Left ventricle myocardium superior (tissue), 1 donor: ENCODE results near the gene CDHR3. TPM values are rescaled to one million over a fixed set of nuclear protein-coding genes. Genes with fewer than 3 reads are reported as not detected.
A peak's percentile ranks its signal among the peaks of the same experiment; 100 is the strongest.

ENCODE experiments used
- ATAC-seq: fragments of 200-7000 bp; cut with Tn5 transposase; one replicate; pipeline ENCODE4 v1.9.1; 2020; ENCODE audit warnings: mild to moderate bottlenecking, moderate library complexity
- DNase-seq: peaks from one replicate; pipeline ENCODE4 v3.0.0-alpha.2; 2020
- intact Hi-C: fragments of 100-400 bp; cut with micrococcal nuclease; formaldehyde crosslinking; loops from one replicate; pipeline ENCODE4 v1.11.0; 2022
- total RNA-seq: library from RNA; stranded (reverse); fragmentation: NEBNext Ultra II Directional; extraction: Animal tissue kit (Norgen Biotek cat#: 25700); gene quantifications from one replicate; pipeline ENCODE4 v1.2.1, GENCODE V29; 2021
- donor health status: DM: no; HTN: yes; CAD: no; lungs with severe emphysema.

Gene CDHR3
- total RNA-seq, 1 donor from 2014 or later: 0.89 TPM

DNA sequence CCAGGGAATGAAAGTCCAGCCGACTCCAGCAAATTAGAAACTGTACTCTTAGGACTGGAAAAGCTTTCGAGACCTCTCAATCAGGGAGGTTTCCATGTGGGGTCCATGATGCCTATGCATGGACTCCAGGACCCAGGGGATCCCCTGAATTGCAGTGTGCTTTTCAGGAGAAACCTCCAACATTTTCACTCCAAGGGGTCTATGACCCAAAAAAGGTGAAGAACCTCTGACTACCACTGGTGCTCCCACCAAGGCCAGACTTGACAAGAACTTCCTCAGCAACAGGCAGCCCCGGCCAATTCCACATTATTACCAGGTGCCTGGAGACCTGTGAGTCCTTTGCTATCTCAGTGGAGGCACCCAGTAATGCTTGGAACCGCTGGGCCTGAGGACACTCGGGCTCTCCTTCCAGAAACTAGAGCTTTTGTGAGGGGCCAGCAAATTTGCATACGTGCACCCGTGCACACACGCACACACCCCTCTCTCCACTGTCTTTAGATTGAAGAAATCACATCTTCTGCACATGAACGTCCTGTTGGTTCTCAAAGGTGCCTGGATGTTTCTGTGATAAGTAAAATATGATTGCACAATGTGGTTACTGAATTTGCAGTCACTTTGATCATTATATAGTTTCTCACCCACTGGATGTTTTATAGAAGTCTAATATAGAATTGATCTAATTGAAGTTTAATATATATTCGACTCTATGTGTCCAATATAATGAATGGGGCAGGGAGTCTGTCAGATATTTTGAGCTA, 94.3 kb downstream of the CDHR3 start:
- intact Hi-C loops: loop anchor here (2.0 kb wide), 1 partner anchor 97 kb away; no protein-coding TSS in a partner anchor
- ATAC-seq (no peak), DNase-seq (no peak)

GRCh38 chr7:106057962-106058927, 95.2 kb downstream of the CDHR3 start:
- ATAC-seq (peak; percentile 45), DNase-seq (no peak)
- intact Hi-C loops: loop anchor here (2.0 kb wide), 1 partner anchor 97 kb away; no protein-coding TSS in a partner anchor

DNA sequence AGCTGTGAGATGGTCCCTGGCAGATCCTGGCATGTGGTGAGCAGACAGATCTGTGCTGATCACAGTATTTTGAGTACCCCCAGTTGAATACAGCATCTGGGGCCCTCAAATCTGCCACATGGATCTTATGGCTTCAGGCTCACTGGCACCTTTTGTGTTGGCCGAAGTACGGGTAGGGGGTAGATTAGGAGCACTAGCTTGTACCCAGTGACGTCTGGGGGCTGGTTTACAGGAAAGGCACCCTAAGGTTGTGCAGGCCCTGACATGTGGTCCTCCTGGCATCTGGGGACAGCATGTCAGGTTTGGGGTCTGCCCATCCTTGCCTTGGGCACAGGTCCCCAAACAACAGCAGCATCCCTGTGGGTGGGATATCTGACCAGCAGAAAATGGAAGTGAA, 95.9 kb downstream of the CDHR3 start:
- intact Hi-C loops: no loop called here
- DNase-seq: no peak
- ATAC-seq: no peak

GRCh38 chr7:106059556-106059955, 96.5 kb downstream of the CDHR3 start:
- ATAC-seq: no peak
- DNase-seq: no peak
- intact Hi-C loops: no loop called here

DNA sequence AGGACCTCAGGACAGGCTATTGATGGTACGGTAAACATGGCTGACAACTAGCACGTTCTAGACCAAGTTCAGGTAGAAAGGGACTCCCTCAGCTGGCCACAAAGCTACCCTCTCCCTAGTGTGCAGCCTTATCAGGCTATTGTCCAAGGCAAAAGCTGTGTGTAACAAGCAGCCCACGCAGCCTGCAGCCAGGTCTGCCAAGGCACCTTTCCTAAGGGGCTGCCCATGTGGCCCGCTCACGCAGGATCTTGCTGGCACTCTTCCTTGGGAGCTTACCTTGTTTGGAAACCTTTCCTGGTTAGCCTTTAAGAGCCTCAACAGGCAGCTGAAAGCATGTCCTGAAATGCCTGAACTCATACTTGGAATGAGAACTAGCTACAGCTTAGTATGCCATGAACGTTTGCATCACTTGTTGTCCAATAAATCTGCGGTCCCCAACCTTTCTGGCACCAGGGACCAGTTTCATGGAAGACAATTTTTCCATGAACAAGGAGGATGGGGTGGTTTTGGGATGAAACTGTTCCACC, 97.4 kb downstream of the CDHR3 start:
- intact Hi-C loops: no loop called here
- ATAC-seq: no peak
- no peak for DNase-seq

GRCh38 chr7:106061301-106061979, 98.4 kb downstream of the CDHR3 start:
- intact Hi-C loops: no loop called here
- DNase-seq (no peak), ATAC-seq (no peak)

GRCh38 chr7:106062006-106062405, 98.9 kb downstream of the CDHR3 start:
- no peak for DNase-seq
- intact Hi-C loops: no loop called here

DNA sequence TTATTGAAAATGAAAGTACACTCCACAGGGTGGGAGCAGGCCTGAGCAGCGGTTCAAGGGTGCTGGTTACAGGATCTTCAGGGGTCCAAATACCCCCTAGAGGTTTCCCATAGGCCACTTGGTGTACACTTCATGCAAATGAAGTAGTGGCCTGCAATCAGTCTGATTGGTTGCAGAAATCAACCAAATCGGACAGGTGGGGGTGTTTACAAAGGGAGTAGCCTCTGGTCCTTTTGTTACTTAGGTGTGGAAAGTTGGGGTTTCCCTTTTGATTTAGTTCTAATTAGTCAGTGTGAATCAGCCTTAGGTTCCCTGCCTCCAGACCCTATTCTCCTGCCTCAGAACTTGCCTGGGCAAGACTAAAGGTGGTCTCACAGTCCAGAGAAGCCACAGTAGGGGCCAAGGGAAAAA, 99.5 kb downstream of the CDHR3 start:
- ATAC-seq: no peak
- DNase-seq: no peak
- intact Hi-C loops: no loop called here

More at GRCh38 chr7:106062006-106062405, 98.9 kb downstream of the CDHR3 start:
- ATAC-seq: no peak

GRCh38 chr7:106063024-106063423, 100.0 kb downstream of the CDHR3 start:
- DNase-seq (no peak), ATAC-seq (no peak)
- intact Hi-C loops: no loop called here

DNA sequence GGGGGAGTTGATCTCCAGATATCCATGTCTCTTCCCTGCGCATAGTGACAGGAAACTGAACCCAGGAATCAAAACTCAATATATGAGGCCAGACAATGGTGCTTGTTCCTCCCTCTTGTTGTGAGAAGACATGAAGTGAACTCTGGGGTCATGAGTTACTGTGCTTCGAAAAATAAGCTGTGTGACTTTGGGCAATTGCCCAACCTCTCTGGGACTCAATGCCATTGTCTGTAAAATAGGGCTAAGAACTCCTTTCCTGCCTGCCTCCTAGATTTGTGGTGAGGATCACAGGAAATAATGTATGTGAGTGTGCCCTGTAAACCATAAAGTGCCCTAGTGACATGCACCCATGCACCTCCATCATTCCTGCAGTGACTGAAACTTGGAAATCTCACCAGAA, 100.6 kb downstream of the CDHR3 start:
- DNase-seq: no peak
- intact Hi-C loops: no loop called here
- ATAC-seq: no peak

GRCh38 chr7:106064316-106064715, 101.3 kb downstream of the CDHR3 start:
- DNase-seq: no peak
- no peak for ATAC-seq
- intact Hi-C loops: no loop called here

GRCh38 chr7:106064771-106065574, 101.9 kb downstream of the CDHR3 start:
- DNase-seq: peak; percentile 86
- peak; percentile 93 for ATAC-seq
- intact Hi-C loops: no loop called here

GRCh38 chr7:106065575-106066500, 102.8 kb downstream of the CDHR3 start:
- intact Hi-C loops: no loop called here
- no peak for DNase-seq
- ATAC-seq: peak; percentile 14

GRCh38 chr7:106067678-106068077, 104.6 kb downstream of the CDHR3 start:
- intact Hi-C loops: no loop called here
- ATAC-seq: no peak

DNA sequence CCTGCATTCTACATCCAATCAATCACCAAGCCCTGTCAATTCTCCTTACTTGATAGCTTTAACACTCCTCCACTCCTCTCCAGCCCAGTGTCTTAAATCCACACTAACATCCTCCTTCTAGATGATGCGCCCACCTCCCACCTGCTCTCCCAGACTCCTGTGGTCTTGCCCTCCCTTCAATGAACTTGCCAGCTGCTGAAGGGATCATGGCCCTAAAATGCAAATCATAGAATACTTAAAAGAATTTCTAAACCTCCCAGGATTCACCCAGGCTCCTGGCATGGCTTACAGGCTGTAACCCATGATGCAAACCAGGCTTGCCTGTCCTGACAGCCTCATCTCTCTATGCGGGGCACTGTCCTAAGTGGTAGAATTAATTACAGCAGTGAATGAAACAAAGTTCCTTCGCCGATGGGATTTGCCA, 105.5 kb downstream of the CDHR3 start:
- intact Hi-C loops: no loop called here
- ATAC-seq: no peak
- DNase-seq: no peak

More at GRCh38 chr7:106067678-106068077, 104.6 kb downstream of the CDHR3 start:
- no peak for DNase-seq

- peak; percentile 4 for ATAC-seq
- intact Hi-C loops: no loop called here
Measured at GRCh38 chr7:106068986-106069385, 105.9 kb downstream of the CDHR3 start.

GRCh38 chr7:106069471-106070200, 106.6 kb downstream of the CDHR3 start:
- DNase-seq (no peak), ATAC-seq (no peak)
- intact Hi-C loops: no loop called here

More at GRCh38 chr7:106068986-106069385, 105.9 kb downstream of the CDHR3 start:
- no peak for DNase-seq
